HG02970 (cell line): ENCODE results near the gene SERPINE3.

Experiments used
- ATAC-seq: cut with Tn5 transposase; IDR thresholded peaks from one replicate; pipeline ENCODE4 v1.9.1; 2021; ENCODE audit warnings: mild to moderate bottlenecking, moderate library complexity, moderate number of reproducible peaks; ENCODE audit not compliant: unreplicated experiment, low FRiP score

The SERPINE3 gene

DNA sequence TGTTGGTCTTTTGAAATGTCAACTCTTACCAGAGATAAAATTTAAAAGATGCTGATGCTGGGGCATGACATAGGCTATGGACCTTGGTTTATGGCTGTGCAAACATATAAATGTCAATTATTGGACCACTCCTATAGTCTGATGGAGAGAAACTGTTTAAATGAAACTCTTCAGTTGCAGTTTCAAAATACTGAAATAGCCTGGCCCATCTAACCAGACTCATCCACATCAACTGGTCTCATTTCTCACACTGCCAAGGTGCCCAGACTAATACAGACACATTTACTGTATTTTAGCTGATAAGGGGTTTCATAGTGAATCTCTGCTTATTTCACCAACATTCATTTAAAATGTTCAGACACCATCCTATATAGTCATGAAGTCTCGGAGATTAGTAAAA is 19.9 kb downstream of the SERPINE3 start:
- ATAC-seq: no peak

DNA sequence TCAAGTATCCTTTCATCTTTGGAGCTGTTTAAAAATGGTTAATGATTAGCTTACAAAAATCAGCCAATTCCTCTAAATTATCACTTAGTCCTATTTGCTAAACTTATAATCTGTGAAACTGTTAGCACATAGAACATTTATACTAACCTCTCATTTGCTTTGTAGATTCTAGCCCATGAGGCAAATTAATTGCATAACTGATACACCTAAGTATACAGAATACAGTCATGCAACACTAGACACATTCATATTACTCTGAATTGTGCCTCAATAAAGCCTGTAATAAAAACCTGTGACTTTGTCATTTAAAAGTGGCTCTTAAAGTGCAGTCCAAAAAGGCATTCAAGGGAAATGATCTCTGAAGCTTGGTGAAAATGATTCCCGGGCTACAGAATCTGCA is 21.0 kb downstream of the SERPINE3 start:
- no peak for ATAC-seq

DNA sequence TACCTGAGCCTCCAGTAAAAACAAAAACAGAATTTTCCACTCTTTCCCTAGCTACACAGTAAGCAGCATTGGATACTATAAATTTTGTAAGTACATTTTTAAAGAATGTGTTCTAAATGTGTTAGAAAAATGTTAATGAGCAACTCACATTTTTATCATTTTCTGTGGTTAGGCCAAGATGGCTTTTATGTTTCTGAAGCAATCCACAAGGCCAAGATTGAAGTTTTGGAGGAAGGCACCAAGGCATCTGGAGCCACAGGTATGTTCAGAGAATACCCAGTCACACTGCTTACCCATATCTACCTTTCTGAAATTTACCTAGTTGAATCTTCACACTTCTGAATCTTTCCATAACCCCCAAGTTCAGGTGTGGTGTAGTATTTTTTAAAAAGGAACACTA is 21.6 kb downstream of the SERPINE3 start:
- ATAC-seq: no peak

DNA sequence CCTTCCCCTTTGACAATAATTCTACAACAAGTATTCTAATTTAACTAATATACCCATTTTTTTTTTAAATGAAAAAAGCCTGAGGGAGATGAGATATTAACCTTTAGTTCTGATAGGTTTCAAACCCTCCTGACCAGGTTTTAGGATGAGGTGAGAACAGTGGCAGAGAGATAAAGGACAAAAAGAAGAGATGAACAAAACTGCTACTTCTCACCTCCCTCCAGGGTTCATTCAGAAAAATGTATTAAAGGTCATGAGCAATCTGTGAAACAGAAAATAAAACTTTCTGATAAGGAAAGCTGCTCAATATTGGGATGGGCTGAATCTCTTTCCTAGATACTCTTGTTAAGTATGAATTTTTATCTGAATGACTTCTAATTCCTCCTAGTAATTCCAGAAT is 24.1 kb downstream of the SERPINE3 start:
- no peak for ATAC-seq

DNA sequence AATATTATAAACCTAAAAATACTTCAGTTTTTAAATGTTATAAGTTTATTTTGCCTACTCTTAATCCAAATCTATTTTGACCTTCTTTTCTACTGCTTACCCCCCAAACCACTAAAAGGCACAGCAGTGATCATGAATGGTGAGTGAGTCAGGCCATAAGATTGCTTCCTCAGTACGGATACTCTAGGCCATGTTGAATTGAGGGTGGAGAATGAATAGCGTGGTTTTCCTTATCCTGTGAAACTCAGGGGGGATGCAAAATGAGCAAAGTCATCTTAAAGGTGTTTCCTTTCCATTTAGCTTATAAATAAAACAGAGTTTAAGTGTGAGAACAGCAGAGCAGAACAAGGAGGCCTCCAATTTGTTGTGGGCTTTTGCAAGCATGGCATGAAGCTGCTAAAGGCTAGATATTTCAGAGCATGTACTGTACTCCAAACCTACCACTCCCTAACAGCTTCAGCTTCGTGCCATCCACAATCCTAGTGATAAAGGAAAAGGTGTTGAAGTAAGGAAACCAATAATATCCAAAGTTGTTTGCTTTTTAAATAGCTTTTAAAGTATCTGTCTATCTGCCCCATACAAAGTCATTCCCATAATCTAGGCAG is 25.0 kb downstream of the SERPINE3 start:
- no peak for ATAC-seq

DNA sequence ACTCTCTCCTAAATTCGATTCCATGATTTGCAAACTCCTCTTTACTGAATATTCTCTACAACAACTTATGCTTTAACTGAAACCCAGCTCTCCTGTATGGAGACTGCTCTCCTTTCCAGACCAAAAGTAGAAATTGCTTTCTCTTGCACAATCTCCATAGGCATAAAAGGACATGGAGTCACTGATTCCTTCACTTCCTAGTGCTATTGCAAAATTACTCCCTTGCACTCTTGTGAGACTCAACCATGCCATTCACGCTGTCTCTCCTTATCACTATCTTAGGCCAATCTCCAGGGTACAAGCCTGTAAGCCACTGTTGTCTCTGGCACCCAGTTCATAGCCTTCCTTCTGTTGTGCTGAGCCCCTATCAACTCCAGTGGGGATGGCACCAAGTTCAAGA is 30.6 kb downstream of the SERPINE3 start:
- ATAC-seq: no peak

DNA sequence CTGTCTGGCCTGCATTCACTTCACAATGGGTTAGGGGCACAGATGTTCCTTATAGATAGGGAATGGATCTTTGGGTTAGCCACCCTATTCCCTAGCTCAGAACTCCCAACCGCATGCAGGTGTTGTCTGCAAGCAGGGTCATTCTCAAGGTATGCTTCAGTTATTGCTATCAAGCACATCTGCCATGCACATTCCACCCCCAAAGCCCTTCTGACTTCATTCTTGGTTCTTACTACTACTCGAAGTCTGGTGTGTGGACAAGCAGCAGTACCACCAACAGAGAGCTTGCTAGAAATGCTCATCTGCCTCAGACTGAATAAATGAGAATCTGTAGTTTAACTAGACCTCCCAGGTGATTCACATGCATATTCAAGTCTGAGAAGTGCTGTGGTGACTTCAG is 31.3 kb downstream of the SERPINE3 start:
- ATAC-seq: no peak

DNA sequence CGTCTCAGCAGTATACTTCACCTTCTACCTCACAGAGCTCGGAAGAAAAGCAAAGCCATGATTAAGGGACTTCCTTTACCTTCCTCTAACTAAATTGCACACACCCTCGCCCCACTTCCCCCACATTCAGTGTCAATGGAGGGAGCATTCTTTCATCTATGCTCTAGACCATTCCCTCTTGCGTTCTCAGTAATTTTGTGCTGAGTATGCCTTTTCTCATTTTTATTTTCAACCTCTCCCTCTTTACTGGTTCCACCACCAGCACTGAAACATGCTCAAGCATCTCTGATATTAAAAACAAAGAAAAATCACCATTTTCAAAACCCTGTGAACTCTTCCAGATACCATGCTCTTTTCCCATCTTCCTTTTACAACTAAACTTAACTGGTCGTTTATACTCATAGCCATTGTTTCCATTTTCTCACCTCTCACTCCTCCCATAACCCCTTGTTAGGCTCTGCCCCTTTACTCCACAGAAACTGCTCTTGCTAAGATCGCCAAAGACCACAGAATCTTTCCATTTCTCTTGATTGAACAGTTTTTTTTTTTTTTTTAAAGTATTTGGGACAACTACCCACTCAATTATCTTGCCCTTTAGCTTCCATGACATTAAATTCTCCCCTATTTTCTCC is 32.4 kb downstream of the SERPINE3 start:
- ATAC-seq: no peak

DNA sequence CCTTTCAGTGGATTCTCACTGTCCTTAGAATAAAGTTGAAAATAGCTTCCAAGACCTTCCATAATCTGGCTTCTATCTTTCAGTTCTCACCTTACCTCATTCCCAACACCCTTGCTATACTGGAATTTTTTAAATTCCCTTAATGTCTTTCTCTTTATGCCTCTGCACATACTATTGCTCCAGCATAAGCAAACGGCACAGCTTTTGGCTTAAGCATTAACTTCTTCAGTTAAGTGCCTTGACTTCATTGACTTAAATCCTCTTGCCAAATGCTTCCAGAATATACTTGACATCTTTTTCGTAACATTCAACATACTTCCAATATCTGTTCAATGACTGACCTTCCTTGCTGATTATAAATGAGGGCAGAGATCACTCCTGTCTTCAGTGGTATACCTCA is 34.0 kb downstream of the SERPINE3 start:
- ATAC-seq: no peak

DNA sequence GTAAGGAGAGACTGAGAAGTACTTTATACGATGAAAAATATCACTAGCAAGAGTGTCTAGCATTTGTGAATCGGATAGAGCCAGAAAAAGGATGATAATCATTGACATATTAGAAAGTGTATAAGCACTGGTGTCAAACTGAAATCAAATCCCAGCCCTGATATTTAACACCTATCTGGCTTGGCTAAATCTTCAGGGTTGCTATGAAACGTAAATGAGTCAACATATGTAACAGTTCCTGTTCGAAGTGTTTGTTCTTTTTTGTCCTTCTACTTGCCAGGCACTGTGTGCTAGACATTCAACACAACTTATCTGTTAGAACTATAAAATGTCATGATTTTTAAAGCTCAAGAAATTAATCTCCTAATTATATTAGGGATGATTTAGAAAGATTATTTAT is 40.8 kb downstream of the SERPINE3 start:
- no peak for ATAC-seq

DNA sequence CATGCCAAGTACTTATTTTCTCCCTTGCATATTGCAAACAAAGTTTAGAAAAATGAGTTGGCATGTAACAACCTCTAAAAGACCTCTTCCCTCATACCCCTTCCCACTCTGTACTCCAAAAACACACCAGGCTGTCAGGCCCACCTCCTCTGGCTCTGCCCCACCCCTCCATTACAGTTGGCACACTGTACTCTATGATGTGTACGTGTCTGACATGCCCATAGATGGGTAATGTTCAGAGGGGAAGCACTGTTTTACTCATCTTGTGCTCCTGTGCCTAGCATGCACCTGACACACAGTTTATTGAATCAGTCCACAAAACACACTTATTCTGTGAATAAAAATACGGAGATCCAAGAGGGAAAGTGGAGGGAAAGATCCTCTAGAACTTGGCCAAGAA is 45.6 kb downstream of the SERPINE3 start:
- no peak for ATAC-seq

DNA sequence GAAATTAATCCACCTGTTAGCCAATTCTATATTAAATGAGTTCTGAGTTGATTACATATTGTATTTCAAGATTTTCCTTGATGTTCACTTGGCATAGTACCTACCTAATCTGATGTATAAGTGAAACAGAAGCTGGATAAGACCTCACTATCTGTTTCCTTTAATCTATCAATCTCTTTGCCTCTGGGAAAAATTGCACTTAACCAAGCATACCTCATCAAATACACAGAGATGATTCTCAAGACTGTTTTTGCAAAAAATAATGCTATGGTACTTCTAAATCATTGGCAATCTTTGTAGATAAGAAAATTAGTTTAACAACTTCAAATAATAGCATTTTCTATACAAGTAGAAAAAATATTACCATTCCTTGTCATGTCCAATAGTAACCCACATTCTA is 55.2 kb downstream of the SERPINE3 start:
- no peak for ATAC-seq

DNA sequence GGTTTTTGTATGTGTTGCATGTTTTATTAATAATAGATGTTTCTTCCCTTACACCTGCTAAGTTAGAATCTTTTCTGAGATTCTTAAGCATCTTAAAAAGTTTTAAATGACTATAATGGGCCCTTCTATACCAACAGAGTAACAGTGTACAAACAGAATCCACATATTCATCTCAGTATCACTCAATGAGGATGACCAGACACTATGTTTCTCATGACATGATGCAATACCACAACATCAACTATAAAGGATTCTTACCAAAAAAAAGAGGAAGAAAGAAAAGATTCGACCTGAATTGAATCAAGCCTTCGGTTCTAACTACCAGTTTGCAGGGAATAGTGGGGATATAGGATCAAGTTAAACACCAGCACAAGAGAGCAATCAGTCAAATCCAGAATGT is 56.9 kb downstream of the SERPINE3 start:
- no peak for ATAC-seq

DNA sequence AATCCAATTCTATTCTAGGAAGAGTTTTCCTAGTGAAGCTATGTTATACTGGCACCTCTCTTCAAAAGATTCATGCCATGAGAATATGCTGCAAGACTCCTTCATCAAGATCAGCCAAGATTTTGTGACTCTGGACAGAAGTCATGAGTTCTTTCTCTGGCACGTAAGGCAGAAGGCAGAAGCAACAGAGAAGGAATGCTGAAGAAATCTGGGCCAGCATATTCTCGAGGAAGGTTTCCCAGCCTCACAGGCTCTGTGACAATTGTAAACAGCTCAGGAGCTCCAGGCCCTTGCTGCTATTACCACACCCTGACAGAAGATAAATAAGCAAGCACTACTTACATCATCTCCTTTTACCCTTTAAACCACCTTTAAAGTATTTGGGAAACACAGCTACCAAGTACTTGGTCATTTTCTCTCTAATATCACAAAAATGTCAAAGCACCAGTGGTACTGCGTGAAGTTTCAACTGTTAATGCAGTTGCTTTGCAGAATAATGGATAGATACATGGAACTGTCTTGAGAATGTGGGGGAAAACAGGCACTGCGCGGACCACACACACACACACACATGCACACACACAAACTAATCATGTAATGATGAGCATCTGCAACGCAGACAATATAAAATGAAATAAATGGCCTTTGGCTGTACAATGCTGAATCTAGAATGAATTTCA is 57.9 kb downstream of the SERPINE3 start:
- no peak for ATAC-seq

DNA sequence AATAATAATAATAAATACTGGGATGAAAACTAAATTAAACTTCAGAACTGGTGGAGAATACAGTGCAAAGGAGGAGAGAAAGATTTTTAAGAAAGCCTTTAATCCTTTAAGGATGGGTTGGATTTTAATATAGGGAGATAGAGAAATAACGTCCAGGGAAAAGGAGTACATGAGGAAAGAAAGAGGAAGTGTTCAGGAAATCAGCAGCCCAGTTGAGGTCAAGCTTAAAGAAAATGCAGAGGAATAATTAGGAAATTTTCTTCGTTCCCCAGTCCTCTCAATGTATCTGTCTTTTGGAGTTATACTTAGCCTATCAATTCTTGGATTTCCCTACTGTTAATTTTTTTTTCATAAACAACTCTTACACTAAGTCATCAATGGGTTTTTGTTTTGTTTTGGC is 65.7 kb downstream of the SERPINE3 start:
- ATAC-seq: no peak

DNA sequence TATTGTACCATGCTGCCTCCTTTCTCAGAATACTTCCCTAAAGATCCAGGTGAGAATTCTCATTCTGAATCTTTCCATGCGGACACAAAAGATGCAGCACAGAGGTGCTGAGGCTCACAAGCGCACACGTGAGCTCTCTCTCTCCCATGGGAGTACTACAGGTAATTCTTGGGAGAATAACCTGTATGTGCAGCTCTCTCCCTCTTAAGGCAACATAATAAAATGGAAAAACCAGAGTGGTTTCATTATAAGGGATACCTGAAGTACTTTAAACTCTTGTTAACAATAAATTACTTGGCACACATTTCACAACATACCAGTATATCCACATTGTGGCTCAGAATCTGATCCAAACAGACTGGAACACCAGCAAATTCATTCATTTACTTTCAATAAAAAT is 72.9 kb downstream of the SERPINE3 start:
- ATAC-seq: no peak
